Choroid plexus epithelial cell (primary cell): ENCODE data around the gene BCKDK.

ENCODE experiments used
- DNase-seq: peaks from one replicate; pipeline ENCODE4 v3.0.0-alpha.2; 2010; ENCODE audit warnings: low read depth
- H3K4me3 ChIP-seq: 2 replicates; pipeline ENCODE4 v1.5.1; 2011; ENCODE audit warnings: low read depth, mild to moderate bottlenecking, control low read depth, low read length, moderate library complexity
- CTCF ChIP-seq: conservative IDR thresholded peaks from 2 replicates; pipeline ENCODE4 v1.5.1; 2011; ENCODE audit warnings: low read depth, mild to moderate bottlenecking, control low read depth, inconsistent platforms, low read length, moderate library complexity

BCKDK gene

GRCh38 chr16:31108035-31108793 is at the start of gene BCKDK:
TSS of gene BCKDK (plus strand) at chr16:31108386. CDS start at chr16:31109224, 838 bp downstream.
- peak within 1 kb of the TSS; percentile 90 for H3K4me3 ChIP-seq
- no peak for TF ChIP-seq CTCF
- peak; percentile 61 for DNase-seq

DNA sequence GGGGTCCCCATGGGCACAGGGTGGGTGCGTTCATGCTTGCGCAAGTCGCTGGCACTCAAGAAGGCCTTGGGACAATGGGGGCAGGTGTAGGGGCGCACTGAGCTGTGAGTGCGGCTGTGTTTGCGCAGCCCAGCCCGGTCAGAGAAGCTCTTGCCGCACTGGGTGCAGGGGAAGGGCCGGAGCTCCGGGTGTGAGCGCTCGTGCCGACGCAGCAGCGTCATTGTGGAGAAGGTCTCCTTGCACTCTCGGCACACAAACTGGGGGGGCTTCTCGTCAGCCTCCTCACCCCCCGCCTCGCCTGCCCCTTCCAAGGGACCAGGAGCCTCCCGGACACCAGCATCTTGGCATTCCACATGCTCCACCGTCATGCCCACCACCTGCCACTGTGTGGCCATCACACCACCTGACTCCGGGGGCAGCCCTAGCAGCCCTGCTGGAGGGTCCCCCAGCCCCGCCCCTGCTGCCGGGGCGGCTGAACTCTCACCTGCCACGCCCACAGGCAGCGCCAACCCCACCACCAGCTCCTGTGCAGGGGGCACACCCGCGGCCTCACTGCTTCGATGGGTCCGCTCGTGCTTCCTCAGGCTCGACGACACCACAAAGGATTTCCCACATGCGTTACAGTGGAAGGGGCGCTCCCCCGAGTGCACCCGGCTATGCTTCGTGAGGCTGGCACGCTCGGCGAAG is 46.9 kb upstream of the BCKDK start:
- TF ChIP-seq CTCF, result no peak
- DNase-seq, result no peak
- H3K4me3 ChIP-seq, result no peak overlapping the region

DNA sequence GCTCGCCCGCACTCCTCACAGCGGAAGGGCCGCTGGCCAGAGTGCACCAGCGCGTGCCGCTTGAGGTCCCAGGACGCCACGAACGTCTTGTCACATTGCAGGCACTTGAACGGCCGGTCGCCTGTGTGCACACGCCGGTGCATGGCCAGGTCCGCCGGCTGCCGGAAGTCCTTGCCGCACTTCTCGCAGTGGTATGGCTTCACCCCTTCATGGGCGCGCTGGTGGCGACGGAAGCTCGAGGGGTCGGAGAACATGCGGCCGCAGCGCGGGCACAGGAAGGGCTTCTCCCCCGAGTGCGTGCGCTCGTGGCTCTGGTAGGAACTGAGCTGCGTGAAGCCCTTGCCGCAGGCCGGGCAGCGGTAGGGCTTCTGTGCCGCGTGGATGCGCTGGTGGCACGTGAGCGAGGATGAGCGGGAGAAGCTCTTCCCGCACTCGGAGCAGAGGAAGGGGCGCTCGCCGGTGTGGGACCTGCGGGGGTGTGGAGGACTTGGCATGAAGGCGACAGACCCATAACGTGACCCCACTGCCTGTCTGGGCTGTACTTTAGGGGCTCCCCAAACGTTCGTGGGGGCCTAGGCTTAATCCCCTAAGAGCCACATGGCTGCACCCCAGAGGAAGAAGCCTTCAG is 46.3 kb upstream of the BCKDK start:
- no peak for DNase-seq
- no peak for TF ChIP-seq CTCF
- H3K4me3 ChIP-seq, result no peak overlapping the region

DNA sequence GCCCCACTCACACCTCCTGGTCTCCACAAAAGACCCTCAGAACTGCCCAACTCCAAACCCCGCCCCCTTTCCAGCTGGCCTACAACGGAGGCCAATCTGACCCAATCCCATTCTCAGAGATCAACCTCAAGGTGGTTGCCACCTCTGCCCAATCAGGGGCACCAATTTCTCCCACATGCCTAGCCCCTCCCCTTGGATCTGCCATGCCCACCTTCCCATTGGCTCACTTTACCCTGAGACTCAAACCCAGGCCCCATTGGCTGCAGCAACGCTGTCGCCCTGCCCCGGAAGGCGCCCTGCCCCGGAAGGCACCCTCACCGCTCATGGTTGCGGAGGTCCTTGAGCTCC is 44.7 kb upstream of the BCKDK start:
- no peak for TF ChIP-seq CTCF
- no peak overlapping the region for H3K4me3 ChIP-seq
- DNase-seq, result no peak

DNA sequence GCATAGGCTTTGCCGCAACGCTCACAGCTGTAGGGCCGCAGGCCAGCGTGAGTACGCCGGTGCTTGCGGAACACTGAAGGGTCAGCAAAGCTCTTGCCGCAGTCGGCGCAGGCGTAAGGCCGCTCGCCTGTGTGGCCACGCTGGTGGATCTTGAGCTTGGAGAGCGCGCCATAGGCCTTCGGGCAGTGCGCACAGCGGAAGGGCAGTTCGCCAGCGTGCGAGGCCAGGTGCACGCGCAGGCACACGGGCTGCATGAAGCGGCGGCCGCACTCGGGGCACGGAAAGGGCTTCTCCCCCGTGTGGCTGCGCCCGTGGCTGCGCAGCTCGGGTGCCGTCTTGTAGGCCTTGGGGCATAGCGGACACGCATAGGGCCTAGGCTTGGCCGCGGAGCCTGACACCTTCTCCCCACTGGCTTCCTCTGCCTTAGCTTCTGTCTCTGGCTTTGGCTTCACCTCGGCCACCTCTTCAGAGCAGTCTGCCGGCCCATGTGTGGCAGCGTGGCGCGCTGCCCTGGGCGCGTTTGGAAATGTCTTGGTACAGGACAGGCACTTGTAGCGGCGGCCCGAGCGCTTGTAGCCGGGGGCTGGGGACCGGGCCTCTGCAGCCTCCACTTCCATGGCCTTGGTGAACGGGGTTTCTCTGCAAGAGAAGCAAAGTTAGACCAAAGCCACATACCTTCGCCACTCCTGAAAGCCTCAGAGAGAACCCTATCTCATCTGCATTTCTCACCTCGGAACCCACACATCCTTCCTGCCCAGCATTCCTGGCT is 44.2 kb upstream of the BCKDK start:
- no peak overlapping the region for H3K4me3 ChIP-seq

More for the DNA sequence above, 44.2 kb upstream of the BCKDK start:
- no peak for DNase-seq
- TF ChIP-seq CTCF, result no peak
